ENCODE measurements around the gene USP20. TPM values are rescaled to one million over a fixed set of nuclear protein-coding genes. Genes with fewer than 3 reads are reported as not detected.
A peak's percentile ranks its signal among the peaks of the same experiment; 100 is the strongest.

The USP20 gene
- total RNA-seq, 1 donor from 2014 or later, result 10.8 TPM

GRCh38 chr9:129897263-129897662, 62.0 kb downstream of the USP20 start:
- H3K79me2 ChIP-seq (ENCODE audit: low read depth), result no peaks in the 10 kb centered on the region
- H3F3A ChIP-seq (ENCODE audit: low read depth), result no peaks in the 10 kb centered on the region
- DNase-seq (ENCODE audit: low spot score), result no peak
- Mint-ChIP-seq H3K36me3 (peaks cover 32% of the 10 kb centered on the region), H3K27ac (no peak overlapping the region), H3K27me3 (ENCODE audit: insufficient read depth, low read depth) (peaks cover 11% of the 10 kb centered on the region), H3K4me3 (no peak overlapping the region), H3K9me3 (no peaks in the 10 kb centered on the region), H3K4me1 (peaks cover 7% of the 10 kb centered on the region)
- no peaks in the 10 kb centered on the region for H3K9me3 ChIP-seq (ENCODE audit: low read depth)
- H2AFZ ChIP-seq (replicated peaks), result no peak overlapping the region
- no peaks in the 10 kb centered on the region for H3K4me1 ChIP-seq
- H3K36me3 ChIP-seq, result no peaks in the 10 kb centered on the region
- no peak overlapping the region for H3K4me3 ChIP-seq
- TF ChIP-seq CTCF (IDR thresholded peaks at IDR 0.05), result no peak
- TF ChIP-seq EZH2 (IDR thresholded peaks at IDR 0.05), result no peak
- no peak for TF ChIP-seq EZH2phosphoT487 (IDR thresholded peaks at IDR 0.05)
- H3K27me3 ChIP-seq, result no peaks in the 10 kb centered on the region
- no peak overlapping the region for H3K4me2 ChIP-seq
- H4K20me1 ChIP-seq (ENCODE audit: low read depth), result no peaks in the 10 kb centered on the region
- no peak overlapping the region for H3K27ac ChIP-seq
- H3K9ac ChIP-seq, result no peak overlapping the region

- Histone ChIP-seq H3K9me3 (ENCODE audit: low read depth) (no peaks in the 10 kb centered on the region), H4K20me1 (ENCODE audit: low read depth) (no peaks in the 10 kb centered on the region), H3K4me3 (no peak overlapping the region), H3F3A (ENCODE audit: low read depth) (no peaks in the 10 kb centered on the region), H3K27me3 (no peaks in the 10 kb centered on the region), H3K9ac (no peak overlapping the region), H3K4me1 (no peaks in the 10 kb centered on the region), H3K79me2 (ENCODE audit: low read depth) (no peaks in the 10 kb centered on the region), H3K4me2 (no peak overlapping the region), H3K36me3 (no peaks in the 10 kb centered on the region), H2AFZ (replicated peaks) (no peak overlapping the region), H3K27ac (no peak overlapping the region)
- peaks cover 11% of the 10 kb centered on the region for H3K27me3 Mint-ChIP-seq (ENCODE audit: insufficient read depth, low read depth)
- no peak overlapping the region for H3K4me3 Mint-ChIP-seq
- H3K9me3 Mint-ChIP-seq, result no peaks in the 10 kb centered on the region
- H3K27ac Mint-ChIP-seq, result peak overlapping the region; percentile 67
- DNase-seq (ENCODE audit: low spot score), result no peak
- peaks cover 32% of the 10 kb centered on the region for H3K36me3 Mint-ChIP-seq
- TF ChIP-seq CTCF (IDR thresholded peaks at IDR 0.05) (no peak), EZH2phosphoT487 (IDR thresholded peaks at IDR 0.05) (no peak), EZH2 (IDR thresholded peaks at IDR 0.05) (no peak)
- H3K4me1 Mint-ChIP-seq, result peaks cover 2% of the 10 kb centered on the region
Observed at GRCh38 chr9:129898185-129898584, 62.9 kb downstream of the USP20 start.

GRCh38 chr9:129899620-129900019, 64.4 kb downstream of the USP20 start:
- H3F3A ChIP-seq (ENCODE audit: low read depth), result no peaks in the 10 kb centered on the region
- no peaks in the 10 kb centered on the region for H3K79me2 ChIP-seq (ENCODE audit: low read depth)
- no peaks in the 10 kb centered on the region for H3K9me3 ChIP-seq (ENCODE audit: low read depth)
- H3K36me3 Mint-ChIP-seq, result peaks cover 28% of the 10 kb centered on the region
- H3K4me3 ChIP-seq, result no peak overlapping the region
- H2AFZ ChIP-seq (replicated peaks), result no peak overlapping the region
- no peaks in the 10 kb centered on the region for H3K4me1 ChIP-seq
- H3K4me2 ChIP-seq, result no peak overlapping the region
- H3K4me1 Mint-ChIP-seq, result peaks cover 2% of the 10 kb centered on the region
- no peak overlapping the region for H3K4me3 Mint-ChIP-seq
- no peaks in the 10 kb centered on the region for H3K9me3 Mint-ChIP-seq
- H3K27ac ChIP-seq, result no peak overlapping the region
- no peaks in the 10 kb centered on the region for H3K36me3 ChIP-seq
- no peak for TF ChIP-seq EZH2phosphoT487 (IDR thresholded peaks at IDR 0.05)
- H3K9ac ChIP-seq, result no peak overlapping the region
- DNase-seq (ENCODE audit: low spot score), result no peak
- H3K27ac Mint-ChIP-seq, result peak overlapping the region; percentile 11
- peaks cover 13% of the 10 kb centered on the region for H3K27me3 Mint-ChIP-seq (ENCODE audit: insufficient read depth, low read depth)
- no peaks in the 10 kb centered on the region for H4K20me1 ChIP-seq (ENCODE audit: low read depth)
- no peaks in the 10 kb centered on the region for H3K27me3 ChIP-seq

- H3K36me3 Mint-ChIP-seq, result peaks cover 31% of the 10 kb centered on the region
- H3K27ac ChIP-seq, result no peak overlapping the region
- H3K4me2 ChIP-seq, result no peak overlapping the region
- H3K9me3 Mint-ChIP-seq, result no peaks in the 10 kb centered on the region
- peaks cover 13% of the 10 kb centered on the region for H3K27me3 Mint-ChIP-seq (ENCODE audit: insufficient read depth, low read depth)
- no peak overlapping the region for H3K4me3 Mint-ChIP-seq
- no peak for DNase-seq (ENCODE audit: low spot score)
- H3K4me3 ChIP-seq, result no peak overlapping the region
- H3K4me1 ChIP-seq, result no peaks in the 10 kb centered on the region
- no peaks in the 10 kb centered on the region for H3K9me3 ChIP-seq (ENCODE audit: low read depth)
- H3K27me3 ChIP-seq, result no peaks in the 10 kb centered on the region
- no peaks in the 10 kb centered on the region for H4K20me1 ChIP-seq (ENCODE audit: low read depth)
- peaks cover 2% of the 10 kb centered on the region for H3K4me1 Mint-ChIP-seq
- no peak for TF ChIP-seq EZH2phosphoT487 (IDR thresholded peaks at IDR 0.05)
- no peak for TF ChIP-seq CTCF (IDR thresholded peaks at IDR 0.05)
- TF ChIP-seq EZH2 (IDR thresholded peaks at IDR 0.05), result no peak
- H3F3A ChIP-seq (ENCODE audit: low read depth), result no peaks in the 10 kb centered on the region
- H3K9ac ChIP-seq, result no peak overlapping the region
- no peaks in the 10 kb centered on the region for H3K79me2 ChIP-seq (ENCODE audit: low read depth)
- H3K36me3 ChIP-seq, result no peaks in the 10 kb centered on the region
- H2AFZ ChIP-seq (replicated peaks), result no peak overlapping the region
- H3K27ac Mint-ChIP-seq, result no peak overlapping the region
Observed at GRCh38 chr9:129900263-129901027, 65.2 kb downstream of the USP20 start.

Data from neural progenitor cell (in vitro differentiated cells).